Aorta (tissue), 5 donors: ENCODE results near the gene BIK. TPM values are rescaled to one million over a fixed set of nuclear protein-coding genes. Genes with fewer than 3 reads are reported as not detected.

Source experiments
- ATAC-seq: fragments of 200-7000 bp; cut with Tn5 transposase; one replicate; pipeline ENCODE4 v1.9.1; 2022; ENCODE audit warnings: moderate library complexity; ENCODE audit not compliant: low FRiP score
- DNase-seq, 2 donors: peaks; one replicate each; pipeline ENCODE4 v3.0.0-alpha.2; 2020
- H3K27ac ChIP-seq, 2 donors: one replicate each; pipeline ENCODE4 v1.5.1; 2013; ENCODE audit warnings: low read length in 2 of 2, mild to moderate bottlenecking in 2 of 2, moderate library complexity in 2 of 2, control low read depth in 1 of 2, inconsistent platforms in 1 of 2, low read depth in 1 of 2
- H3K27me3 ChIP-seq, 2 donors: one replicate each; pipeline ENCODE4 v1.6.1; 2013; ENCODE audit warnings: control low read depth in 1 of 2, low read length in 1 of 2, mild to moderate bottlenecking in 1 of 2, moderate library complexity in 1 of 2; ENCODE audit not compliant: insufficient read depth in 2 of 2, control insufficient read depth in 1 of 2
- H3K36me3 ChIP-seq, 2 donors: one replicate each; pipeline ENCODE4 v1.6.1; 2013; ENCODE audit warnings: control low read depth in 1 of 2, low read length in 1 of 2, mild to moderate bottlenecking in 1 of 2; ENCODE audit not compliant: insufficient read depth in 2 of 2, control insufficient read depth in 1 of 2
- H3K4me1 ChIP-seq, 2 donors: one replicate each; pipeline ENCODE4 v1.6.1; 2013; ENCODE audit warnings: low read length in 2 of 2, control low read depth in 1 of 2, mild to moderate bottlenecking in 1 of 2, moderate library complexity in 1 of 2; ENCODE audit not compliant: insufficient read depth in 2 of 2, control insufficient read depth in 1 of 2
- H3K4me3 ChIP-seq, 2 donors: one replicate each; pipeline ENCODE4 v1.5.1; 2013; ENCODE audit warnings: low read length in 2 of 2, control low read depth in 1 of 2, mild to moderate bottlenecking in 1 of 2
- H3K9me3 ChIP-seq: one replicate; pipeline ENCODE4 v1.6.1; 2013; ENCODE audit warnings: mild to moderate bottlenecking, low read length; ENCODE audit not compliant: control insufficient read depth
- WGBS, 2 donors: extraction: QIAGEN DNeasy Blood & Tissue Kit; methylation state at CpG; one replicate each; pipeline ENCODE4 v1.1.7; 2013; 5-methylcytosine and 5-hydroxymethylcytosine counted together
- intact Hi-C, 2 donors: fragments of 100-400 bp; cut with DNase I; formaldehyde crosslinking; loops; one replicate each; pipeline versions ENCODE4 v1.14.2 to v1.15.0; 2022
- polyA plus RNA-seq, 2 donors: library from polyadenylated mRNA; stranded (reverse); fragments of 200-250 nt; gene quantifications; one replicate each; pipeline ENCODE4 v1.2.3, GENCODE V29; 2013
- total RNA-seq, 2 donors: library from RNA; stranded (reverse); fragmentation: NEBNext Ultra II Directional; extraction: Animal tissue kit (Norgen Biotek cat#: 25700); gene quantifications; one replicate each; pipeline ENCODE4 v1.2.1, GENCODE V29; 2021
- donor health status: healthy with polysubstance abuse.
- donor health status: Bipolar disorder and iron deficiency.
- donor health status: DM: no; HTN: no; CAD: no.
- donor health status: DM: no; HTN: no; CAD: no.
- donor health status: DM: yes; HTN: yes; CAD: no.

BIK gene
- total and polyA plus RNA-seq, 4 donors, result 0.23 to 1.6 TPM; not detected in 2

DNA sequence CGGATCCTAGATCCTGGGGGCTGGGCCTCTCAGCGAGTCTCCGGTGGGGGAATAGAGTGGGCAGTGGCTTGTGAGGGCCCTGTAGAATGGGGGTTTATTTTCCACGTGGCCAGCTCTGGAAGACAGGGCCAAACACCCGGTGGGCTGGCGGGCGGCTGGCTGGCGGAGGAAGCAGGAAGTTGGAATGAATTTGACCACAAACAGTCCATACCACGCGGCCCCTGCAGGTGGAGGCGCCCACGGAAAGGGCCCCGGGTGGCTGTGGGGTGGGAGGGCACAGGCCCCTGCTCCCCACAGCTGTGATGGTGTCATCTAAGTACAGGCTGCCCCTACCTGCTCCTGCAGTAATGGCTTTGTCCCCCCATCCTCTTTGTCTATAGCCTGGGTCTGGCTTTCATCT, 17.6 kb downstream of the BIK start:
- Histone ChIP-seq H3K4me3 (no peak overlapping the region), H3K36me3 (no peaks in the 10 kb centered on the region), H3K9me3 (no peaks in the 10 kb centered on the region), H3K4me1 (peaks cover 0 to 3% of the 10 kb centered on the region in 2 donors), H3K27me3 (no peaks in the 10 kb centered on the region), H3K27ac (no peak overlapping the region)
- DNase-seq (no peak), ATAC-seq (no peak)
- intact Hi-C loops, result no loop called here
- 78 to 80% methylated on average over 13 of the region's 13 CpGs for WGBS, 2 donors

DNA sequence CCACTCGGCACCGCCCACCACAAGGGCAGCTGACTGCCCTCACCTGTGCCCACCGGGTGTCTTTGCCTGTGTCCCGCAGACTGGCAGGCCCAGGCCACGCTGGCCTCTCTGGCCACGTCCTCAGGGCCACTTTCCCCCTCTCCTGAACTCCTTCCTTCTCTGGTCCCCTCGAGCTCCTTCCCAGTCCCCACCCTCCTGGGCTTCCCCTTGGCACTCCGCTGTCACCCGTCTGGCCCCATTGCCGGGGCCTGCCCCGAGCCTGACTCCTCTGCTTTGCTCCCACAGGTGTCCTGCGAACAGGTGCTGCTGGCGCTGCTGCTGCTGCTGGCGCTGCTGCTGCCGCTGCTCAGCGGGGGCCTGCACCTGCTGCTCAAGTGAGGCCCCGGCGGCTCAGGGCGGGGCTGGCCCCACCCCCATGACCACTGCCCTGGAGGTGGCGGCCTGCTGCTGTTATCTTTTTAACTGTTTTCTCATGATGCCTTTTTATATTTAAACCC, 18.4 kb downstream of the BIK start:
- intact Hi-C loops, result no loop called here
- no peak for ATAC-seq

DNA sequence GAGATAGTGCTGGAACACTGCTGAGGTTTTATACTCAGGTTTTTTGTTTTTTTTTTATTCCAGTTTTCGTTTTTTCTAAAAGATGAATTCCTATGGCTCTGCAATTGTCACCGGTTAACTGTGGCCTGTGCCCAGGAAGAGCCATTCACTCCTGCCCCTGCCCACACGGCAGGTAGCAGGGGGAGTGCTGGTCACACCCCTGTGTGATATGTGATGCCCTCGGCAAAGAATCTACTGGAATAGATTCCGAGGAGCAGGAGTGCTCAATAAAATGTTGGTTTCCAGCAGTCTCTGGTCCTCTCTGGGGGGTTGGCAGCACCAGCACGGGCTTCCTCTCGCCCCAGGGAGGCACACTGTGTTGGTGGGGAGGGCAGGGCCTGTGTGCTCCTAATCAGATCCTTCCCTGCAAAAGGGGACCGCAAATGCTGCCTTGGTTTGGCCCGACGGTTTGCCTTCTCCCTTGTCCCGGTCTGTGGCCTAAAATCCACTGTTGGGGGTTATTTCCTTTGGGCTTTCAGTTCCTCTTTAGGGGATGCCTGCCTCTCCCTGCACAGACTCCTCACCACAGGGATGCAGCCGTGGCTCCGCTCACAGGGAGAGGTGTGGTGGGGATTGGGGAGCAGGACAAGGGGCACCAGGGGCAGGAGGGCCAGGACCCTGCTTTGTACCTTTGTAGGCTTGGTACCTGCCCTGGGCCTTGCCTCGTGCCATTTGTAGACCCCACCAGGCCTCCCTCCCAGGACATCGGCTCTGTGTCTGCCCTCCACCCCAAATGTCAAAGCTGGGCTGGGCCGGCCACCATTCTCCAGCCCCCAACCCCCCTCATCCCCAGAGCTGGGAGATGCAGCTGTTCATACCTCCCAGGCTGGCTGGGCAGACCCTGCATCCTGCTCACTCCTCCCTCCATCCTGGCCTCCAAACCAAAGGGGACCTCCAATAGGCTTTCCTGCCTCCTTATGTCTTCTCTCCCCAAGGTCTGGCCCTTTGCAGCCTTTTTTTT, 19.2 kb downstream of the BIK start:
- no peak overlapping the region for H3K27ac ChIP-seq
- H3K4me3 ChIP-seq, result no peak overlapping the region
- intact Hi-C loops, result no loop called here
- no peaks in the 10 kb centered on the region for H3K9me3 ChIP-seq
- no peaks in the 10 kb centered on the region for H3K36me3 ChIP-seq
- no peaks in the 10 kb centered on the region for H3K27me3 ChIP-seq
- peaks cover 0 to 3% of the 10 kb centered on the region in 2 donors for H3K4me1 ChIP-seq
- 77 to 79% methylated on average over 15 to 16 of the region's 16 CpGs for WGBS, 2 donors
- DNase-seq (no peak), ATAC-seq (no peak)

More for the DNA sequence above, 18.4 kb downstream of the BIK start:
- 72 to 78% methylated on average over 19 to 20 of the region's 20 CpGs for WGBS, 2 donors
- H3K27ac ChIP-seq, result no peak overlapping the region
- no peak for DNase-seq
- no peak overlapping the region for H3K4me3 ChIP-seq
- no peaks in the 10 kb centered on the region for H3K36me3 ChIP-seq
- no peaks in the 10 kb centered on the region for H3K27me3 ChIP-seq
- H3K4me1 ChIP-seq, result peaks cover 0 to 3% of the 10 kb centered on the region in 2 donors
- no peaks in the 10 kb centered on the region for H3K9me3 ChIP-seq

DNA sequence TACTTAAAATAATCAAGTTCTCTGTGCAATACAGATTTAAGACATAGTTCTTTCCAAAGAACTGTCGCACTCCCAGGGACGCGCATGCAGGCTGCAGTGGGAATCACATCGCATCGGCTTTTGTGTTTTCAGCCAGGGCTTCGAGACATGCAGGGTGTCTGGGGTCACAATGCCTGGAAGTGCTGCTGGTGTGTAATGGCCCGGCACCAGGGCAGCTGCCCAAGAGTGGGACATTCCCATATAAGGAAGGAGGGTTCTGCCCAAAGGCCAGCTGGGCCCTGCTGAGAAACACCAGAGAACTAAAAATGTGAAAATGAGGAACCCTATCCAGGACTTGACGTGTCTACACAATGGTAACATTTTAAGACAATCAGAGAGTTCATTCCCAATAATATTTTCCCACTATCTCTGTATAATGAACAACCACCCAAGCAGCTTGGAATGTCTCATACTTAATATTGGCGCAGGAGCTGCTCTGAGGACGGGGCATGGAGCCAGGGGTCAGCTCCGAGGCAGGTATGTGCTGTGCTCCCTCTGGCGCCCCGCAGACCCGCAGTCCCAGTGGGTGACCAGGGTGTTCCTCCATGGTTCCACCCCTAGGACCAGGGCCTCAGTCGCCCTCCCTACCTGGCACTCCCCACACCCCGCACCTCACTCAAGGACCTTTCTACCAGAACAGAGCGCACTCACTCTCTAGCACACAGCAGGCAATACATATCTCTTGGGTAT, 21.4 kb downstream of the BIK start:
- ATAC-seq (peak; percentile 79), DNase-seq (peak in 1 of 2 donors; percentile 72)
- Histone ChIP-seq H3K4me1 (peaks cover 0 to 3% of the 10 kb centered on the region in 2 donors), H3K27me3 (no peaks in the 10 kb centered on the region), H3K9me3 (no peaks in the 10 kb centered on the region), H3K36me3 (peaks cover 0 to 3% of the 10 kb centered on the region in 2 donors), H3K27ac (peak overlapping the region in 1 of 2 donors; percentile 85), H3K4me3 (no peak overlapping the region)
- 25 to 32% methylated on average over 17 of the region's 17 CpGs for WGBS, 2 donors
- intact Hi-C loops, result no loop called here

DNA sequence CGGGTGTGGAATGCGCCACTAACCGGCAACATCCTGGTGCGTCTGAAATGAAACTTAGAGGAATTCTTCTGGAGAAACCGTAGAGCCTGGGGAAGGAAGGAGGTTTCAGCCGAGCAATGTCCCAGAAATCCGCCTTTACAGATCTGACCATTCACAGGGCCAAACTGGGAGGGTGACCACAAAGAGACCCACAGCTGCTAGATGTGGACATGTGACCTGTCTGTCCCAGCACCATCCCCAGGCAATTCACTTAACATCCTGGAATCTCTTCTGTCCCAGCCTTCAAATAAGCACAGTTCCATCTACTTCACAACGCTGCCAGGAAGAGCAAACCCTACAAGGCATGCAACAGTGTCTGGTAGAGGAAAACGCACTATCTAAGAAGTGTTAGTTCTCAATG, 22.9 kb downstream of the BIK start:
- WGBS, 2 donors, result 90% methylated on average over 9 of the region's 9 CpGs
- Histone ChIP-seq H3K27me3 (no peaks in the 10 kb centered on the region), H3K4me1 (peaks cover 0 to 3% of the 10 kb centered on the region in 2 donors), H3K27ac (no peak overlapping the region), H3K9me3 (no peaks in the 10 kb centered on the region), H3K4me3 (no peak overlapping the region), H3K36me3 (peaks cover 0 to 3% of the 10 kb centered on the region in 2 donors)
- no peak for DNase-seq
- no peak for ATAC-seq
- intact Hi-C loops, result no loop called here

DNA sequence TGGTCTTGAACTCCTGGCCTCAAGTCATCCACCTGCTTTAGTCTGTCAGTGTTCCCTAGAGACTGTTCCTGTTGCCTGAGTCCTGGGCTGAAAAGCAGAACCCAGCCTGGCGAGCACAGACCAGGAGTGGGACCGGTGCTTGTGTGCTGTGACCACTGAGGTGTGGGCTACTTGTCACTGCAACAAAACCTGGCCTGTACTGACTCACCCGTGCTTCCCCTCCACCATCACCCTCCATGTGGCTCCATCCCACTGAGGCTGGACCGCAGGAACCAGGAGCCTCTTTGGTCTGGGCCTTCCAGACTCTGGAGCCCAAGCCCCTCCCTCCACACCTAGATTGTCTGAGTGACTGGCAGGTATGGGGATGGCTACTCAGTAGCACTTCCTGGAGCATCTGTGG, 24.0 kb downstream of the BIK start:
- 98 to 99% methylated on average over 4 of the region's 4 CpGs for WGBS, 2 donors
- no peaks in the 10 kb centered on the region for H3K9me3 ChIP-seq
- H3K27me3 ChIP-seq, result no peaks in the 10 kb centered on the region
- ATAC-seq (no peak), DNase-seq (no peak)
- H3K4me3 ChIP-seq, result no peak overlapping the region
- peaks cover 0 to 3% of the 10 kb centered on the region in 2 donors for H3K4me1 ChIP-seq
- intact Hi-C loops, result no loop called here
- no peak overlapping the region for H3K27ac ChIP-seq
- H3K36me3 ChIP-seq, result peaks cover 0 to 3% of the 10 kb centered on the region in 2 donors

DNA sequence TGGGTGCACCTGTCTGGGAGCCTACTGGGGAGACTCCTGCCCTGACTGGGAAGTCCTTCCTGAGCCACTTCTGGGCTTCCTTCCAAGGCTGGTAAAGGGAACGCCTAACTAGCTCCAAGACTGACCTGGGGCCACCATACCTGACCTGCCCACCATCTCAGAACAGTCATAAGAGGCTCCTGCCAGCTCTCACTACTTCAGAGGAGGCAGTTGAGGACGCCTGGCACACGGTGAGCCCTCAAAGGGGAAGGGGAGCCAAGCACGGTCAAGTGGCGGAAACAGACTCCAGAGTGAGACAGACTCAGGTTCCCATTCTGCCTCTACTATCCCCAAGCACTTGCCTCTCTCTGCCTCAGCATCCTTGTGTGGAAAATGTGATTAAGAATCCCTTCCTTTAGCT, 25.0 kb downstream of the BIK start:
- ATAC-seq, result no peak
- H3K36me3 ChIP-seq, result peaks cover 0 to 7% of the 10 kb centered on the region in 2 donors
- 87 to 88% methylated on average over 5 of the region's 5 CpGs for WGBS, 2 donors

DNA sequence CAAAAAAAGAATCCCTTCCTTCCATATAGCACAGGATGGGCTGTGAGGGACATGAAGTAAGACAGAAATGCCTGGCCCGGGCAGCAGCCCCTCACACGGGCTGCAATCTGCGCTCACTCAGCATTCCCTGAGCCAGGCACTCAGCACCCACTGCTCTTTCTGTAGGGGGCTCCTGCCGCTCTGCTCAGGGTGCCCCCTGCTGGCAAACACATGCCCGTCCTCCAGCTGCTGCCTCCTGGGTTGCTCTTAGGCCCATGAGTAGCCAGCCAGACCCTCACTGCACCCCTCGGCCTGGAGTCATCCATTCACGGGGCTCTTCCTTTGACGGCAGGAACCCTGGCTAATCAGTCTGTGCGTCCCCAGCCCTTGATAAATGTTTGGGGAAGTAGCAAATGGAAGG, 25.7 kb downstream of the BIK start:
- H3K36me3 ChIP-seq, result peaks cover 0 to 7% of the 10 kb centered on the region in 2 donors
- H3K27ac ChIP-seq, result no peak overlapping the region
- 43 to 46% methylated on average over 9 of the region's 9 CpGs for WGBS, 2 donors
- no peaks in the 10 kb centered on the region for H3K27me3 ChIP-seq
- no peak for ATAC-seq
- DNase-seq, result no peak
- intact Hi-C loops, result no loop called here
- H3K4me3 ChIP-seq, result no peak overlapping the region
- peaks cover 0 to 3% of the 10 kb centered on the region in 2 donors for H3K4me1 ChIP-seq
- no peaks in the 10 kb centered on the region for H3K9me3 ChIP-seq

More for the DNA sequence above, 25.0 kb downstream of the BIK start:
- Histone ChIP-seq H3K9me3 (no peaks in the 10 kb centered on the region), H3K27ac (no peak overlapping the region), H3K4me3 (no peak overlapping the region), H3K27me3 (no peaks in the 10 kb centered on the region), H3K4me1 (peaks cover 0 to 3% of the 10 kb centered on the region in 2 donors)
- intact Hi-C loops, result no loop called here
- no peak for DNase-seq
